Measurements from ENCODE around the gene MTX1.
"Not testable (repeated sequence)": the region's sequence is repeated elsewhere in the genome, so short reads cannot be mapped to it uniquely, and the experiment has no call there.

MTX1 gene

DNA sequence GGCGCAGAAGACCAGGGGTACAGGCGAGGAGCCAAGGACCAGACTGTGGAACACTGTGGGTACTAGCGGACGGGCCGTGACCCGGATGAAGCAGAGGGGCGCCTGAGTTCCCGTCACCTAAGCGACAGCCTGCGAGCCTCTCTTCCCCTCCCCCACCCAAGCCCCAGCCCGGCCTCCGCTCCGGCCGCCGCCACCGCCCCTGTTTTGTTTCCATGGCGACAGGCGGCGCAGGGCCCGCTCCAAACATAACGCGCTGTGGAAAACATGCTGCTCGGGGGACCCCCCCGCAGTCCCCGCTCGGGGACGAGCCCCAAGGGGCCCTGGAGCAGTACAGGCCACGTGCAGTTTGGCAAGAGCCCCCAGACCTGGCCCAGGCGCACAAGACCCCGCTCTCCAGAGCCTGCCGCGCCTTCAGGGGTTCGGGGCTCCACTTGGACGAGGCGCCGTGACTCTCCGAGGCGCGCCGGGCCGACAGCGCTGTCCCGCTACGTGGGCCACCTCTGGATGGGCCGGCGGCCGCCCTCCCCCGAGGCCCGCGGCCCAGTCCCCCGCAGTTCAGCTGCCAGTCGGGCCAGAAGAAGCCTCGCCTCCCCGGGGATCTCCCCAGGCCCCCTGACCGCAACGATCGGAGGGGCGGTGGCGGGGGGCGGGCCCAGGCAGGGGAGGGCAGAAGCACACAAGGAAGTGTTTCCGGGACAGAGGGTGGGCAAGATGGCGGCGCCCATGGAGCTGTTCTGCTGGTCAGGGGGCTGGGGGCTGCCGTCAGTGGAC lies at the start of gene MTX1:
Gene MTX1 (plus strand): TSS at position 155 of the 771 bp plus-strand sequence. CDS start 110 bp downstream, at position 265.
- peak; percentile 83 for DNase-seq (ENCODE audit: low read depth)

- DNase-seq (ENCODE audit: low read depth), result no peak
Measured at GRCh38 chr1:155158991-155159390, 49.5 kb upstream of the MTX1 start.

DNA sequence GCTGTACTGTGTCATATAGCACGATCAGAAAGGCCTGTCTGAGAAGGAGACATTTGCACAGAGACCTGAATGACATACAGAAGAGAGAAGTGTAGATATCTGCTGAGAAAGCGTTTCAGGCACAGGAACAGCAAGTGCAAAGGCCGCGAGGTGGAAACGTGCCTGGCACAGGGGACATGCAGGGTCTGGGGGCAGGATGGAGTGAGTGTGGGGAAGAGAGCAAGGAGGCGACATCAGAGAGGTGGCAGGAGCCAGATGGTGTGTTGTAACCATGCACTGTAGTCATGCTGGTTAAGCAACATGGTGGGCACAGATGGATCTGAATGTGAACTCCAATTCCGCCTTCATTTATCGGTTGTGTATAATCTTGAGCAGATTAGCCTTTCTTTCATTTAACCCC lies 48.4 kb upstream of the MTX1 start:
- DNase-seq (ENCODE audit: low read depth), result no peak

- not testable (repeated sequence) for DNase-seq (ENCODE audit: low read depth)
Measured at GRCh38 chr1:155162631-155163030, 45.9 kb upstream of the MTX1 start.

DNA sequence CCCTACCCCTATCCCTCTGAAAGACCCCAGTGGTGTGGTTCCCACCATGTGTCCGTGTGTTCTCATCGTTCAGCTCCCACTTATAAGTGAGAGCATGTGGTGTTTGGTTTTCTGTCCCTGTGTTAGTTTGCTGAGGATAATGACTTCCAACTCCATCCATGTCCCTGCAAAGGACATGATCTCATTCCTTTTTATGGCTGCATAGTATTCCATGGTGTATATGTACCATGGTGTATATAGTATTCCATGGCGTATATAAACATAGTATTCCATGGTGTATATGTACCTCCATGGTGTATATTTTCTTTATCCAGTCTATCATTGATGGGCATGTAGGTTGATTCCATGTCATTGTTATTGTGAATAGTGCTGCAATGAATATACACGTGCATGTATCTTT lies 44.7 kb upstream of the MTX1 start:
- not testable (repeated sequence) for DNase-seq (ENCODE audit: low read depth)

GRCh38 chr1:155164625-155165024 lies 43.9 kb upstream of the MTX1 start:
- DNase-seq (ENCODE audit: low read depth), result not testable (repeated sequence)

- DNase-seq (ENCODE audit: low read depth), result no peak
Measured at GRCh38 chr1:155166051-155166470, 42.4 kb upstream of the MTX1 start.

DNA sequence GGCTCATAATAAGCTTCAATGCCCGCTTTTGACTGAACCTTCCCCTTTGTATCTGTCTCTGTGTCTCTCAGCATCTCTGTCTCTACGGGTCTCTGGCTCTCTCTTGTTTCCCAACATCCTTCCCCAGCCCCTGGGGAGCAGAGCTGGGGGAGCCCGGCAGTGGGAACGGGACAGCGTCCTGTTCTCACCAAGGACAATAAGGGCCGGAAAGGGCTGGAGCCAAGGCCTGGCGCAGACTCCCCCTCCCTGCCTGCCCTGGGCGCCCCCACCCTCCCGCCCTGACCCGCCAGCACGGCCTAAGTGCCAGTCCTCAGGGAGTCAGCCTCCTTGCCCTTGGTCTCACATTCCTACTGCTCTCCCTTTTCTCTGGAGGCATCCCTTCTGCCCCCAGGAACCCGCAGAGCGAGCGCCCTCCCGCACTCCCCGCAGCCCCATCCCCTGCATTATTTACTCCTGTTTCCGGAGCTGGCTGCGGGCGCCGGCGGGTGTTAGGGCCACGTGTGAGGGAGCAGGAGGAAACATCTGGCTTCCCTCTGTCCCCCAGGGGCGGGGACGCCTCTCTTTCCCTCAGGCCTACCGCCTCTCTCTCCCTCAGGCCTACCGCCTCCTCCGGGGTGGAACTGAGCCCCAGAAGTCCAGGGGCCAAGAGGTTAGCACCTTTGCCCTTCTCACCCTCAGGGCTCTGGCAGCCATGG lies 41.9 kb upstream of the MTX1 start:
- DNase-seq (ENCODE audit: low read depth), result no peak

GRCh38 chr1:155167166-155168104 lies 41.1 kb upstream of the MTX1 start:
- peak; percentile 85 for DNase-seq (ENCODE audit: low read depth)

DNA sequence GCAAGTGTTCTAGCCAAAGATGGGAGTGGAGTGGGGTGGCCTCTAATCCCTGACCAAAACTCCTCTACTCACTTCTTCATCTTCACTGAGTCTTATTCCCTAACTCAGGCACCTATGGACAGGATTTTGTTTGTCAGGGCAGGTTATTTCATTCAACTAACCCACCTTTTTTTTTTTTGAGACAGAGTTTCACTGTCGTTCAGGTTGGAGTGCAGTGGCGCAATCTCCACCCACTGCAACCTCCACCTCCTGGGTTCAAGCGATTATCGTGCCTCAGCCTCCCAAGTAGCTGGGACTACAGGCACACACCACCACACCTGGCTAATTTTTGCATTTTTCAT lies 40.4 kb upstream of the MTX1 start:
- DNase-seq (ENCODE audit: low read depth), result not testable (repeated sequence)

- no peak for DNase-seq (ENCODE audit: low read depth)
Measured at GRCh38 chr1:155168456-155169210, 39.9 kb upstream of the MTX1 start.

GRCh38 chr1:155169541-155169940 lies 39.0 kb upstream of the MTX1 start:
- no peak for DNase-seq (ENCODE audit: low read depth)

DNA sequence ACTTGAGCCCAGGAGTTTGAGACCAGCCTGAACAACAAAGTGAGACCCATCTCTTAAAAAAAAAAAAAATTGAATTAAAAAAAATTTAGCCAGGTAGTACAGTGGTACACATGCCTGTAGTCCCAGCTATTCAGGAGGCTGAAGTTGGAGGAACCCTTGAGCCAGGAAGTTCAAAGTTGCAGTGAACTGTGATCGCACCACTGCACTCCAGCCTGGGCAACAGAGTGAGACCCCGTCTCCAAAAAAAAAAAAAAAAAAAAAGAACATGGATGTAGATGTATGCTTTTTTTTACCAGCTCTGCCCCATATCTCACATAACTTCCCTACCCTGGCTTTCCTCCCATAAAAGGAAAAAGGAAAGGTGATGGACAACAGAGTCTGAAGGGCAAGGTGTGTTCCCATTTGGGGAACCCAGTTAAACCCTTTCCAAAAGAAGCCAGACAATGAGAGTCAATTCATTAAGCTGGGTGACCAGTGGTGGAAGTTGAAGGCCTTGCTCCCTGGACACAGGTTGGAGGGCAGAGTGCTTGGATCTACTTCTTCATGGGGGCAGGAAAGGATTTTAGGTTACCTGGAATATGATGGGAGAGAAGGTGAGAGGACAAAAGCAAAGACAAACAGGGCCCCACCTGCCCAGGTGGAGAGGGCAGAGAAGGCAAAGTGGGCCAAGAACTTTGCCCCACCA lies 38.3 kb upstream of the MTX1 start:
- no peak for DNase-seq (ENCODE audit: low read depth)

- no peak for DNase-seq (ENCODE audit: low read depth)
Measured at GRCh38 chr1:155170806-155171205, 37.7 kb upstream of the MTX1 start.

DNA sequence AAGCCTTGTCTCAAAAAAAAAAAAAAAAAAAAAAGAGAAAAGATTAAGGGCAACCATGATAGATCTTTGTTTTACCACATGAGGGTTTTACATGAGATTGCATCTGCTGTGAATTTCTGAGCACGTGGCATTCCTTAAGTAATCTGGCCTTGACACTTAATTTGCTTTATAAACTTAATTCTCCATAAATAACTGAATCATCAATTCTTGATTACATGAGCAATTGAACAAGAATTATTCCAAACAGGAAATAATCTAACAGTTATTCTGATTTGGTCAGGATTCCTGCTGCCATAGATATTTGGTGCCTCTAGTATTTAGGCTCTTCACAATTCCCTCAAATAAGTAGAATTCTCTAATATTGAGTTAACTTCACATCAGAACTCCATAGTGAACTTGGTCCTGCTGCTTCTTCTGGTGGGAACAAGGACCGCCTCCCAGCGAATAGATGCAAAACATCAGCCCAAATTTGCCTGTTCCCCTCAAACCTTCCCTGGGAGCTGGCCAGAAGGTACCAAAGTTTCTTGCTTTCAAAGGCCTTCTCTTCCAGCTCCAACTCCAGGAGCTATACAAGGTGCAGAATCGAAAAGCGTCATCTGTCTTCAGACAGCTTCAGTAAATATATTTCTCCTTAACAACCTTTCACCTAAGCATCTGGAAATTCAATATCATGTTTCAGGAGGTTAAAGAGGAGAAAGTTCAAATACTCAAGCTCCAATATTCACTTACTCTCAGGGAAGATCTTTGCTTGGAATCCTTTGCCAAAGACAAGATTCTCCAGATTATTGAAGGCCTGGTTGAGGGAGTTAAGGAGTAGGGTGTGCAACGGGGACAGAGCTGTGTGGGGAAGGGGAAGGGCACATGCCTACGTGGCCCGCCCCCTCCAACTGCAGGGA lies 36.4 kb upstream of the MTX1 start:
- DNase-seq (ENCODE audit: low read depth), result no peak

- peak; percentile 91 for DNase-seq (ENCODE audit: low read depth)
Measured at GRCh38 chr1:155172732-155173477, 35.6 kb upstream of the MTX1 start, which contains the start of gene KRTCAP2. Gene KRTCAP2 (minus strand): TSS chr1:155173304. CDS start chr1:155173224, 80 bp downstream.

DNA sequence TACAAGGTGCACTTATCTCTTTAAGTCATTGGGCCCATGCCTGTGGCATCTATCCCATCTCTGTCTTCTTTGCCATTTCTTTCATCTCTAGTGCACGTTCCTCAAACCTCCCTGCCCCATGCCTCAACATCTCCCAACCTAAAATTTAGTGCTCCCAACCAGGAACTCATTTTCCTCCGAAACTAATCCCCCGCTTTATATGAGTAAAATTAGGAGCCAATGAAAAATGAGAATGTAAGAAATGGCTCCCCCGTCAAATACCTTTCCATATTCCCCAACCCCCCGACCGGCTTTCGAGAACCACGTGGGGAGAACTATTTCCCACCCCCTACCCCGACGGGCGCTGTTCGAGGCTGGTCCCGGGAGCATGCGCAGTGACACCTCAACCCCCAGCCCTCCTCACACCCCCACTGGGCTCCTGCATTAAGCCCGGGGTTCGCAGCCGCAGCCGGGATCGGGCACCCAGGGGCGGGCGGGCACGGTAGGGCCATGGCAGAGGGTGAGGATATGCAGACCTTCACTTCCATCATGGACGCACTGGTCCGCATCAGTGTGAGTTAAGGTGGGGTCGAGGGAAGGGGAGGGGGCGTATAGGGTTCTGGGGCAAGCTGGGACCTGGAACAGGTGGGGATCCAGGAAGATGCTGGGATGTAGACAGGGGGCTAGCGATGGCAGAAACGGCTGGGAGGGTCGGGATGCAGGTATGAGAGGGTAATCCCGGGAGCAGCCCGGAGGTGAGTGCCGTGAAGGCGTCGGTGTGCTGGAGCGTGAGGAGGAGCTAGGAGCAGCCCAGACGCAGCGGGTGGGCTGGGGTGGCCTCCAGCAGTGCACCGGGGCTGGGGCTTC lies 34.8 kb upstream of the MTX1 start, which contains the start of gene TRIM46:
Gene TRIM46 (plus strand): TSS at position 372 of the 846 bp plus-strand sequence. CDS start 118 bp downstream, at position 490.
- DNase-seq (ENCODE audit: low read depth), result peak; percentile 48
